PC-9 (cell line): ENCODE results near the gene HBG1. TPM values are rescaled to one million over a fixed set of nuclear protein-coding genes. Genes with fewer than 3 reads are reported as not detected.
A peak's percentile ranks its signal among the peaks of the same experiment; 100 is the strongest.

Experiments used
- BruUV-seq: library from RNA; stranded (reverse); fragments of 400-500 nt; replicated peaks from 2 replicates; lab custom pipeline; 2021; lab: Mats Ljungman, UMichigan
- CTCF ChIA-PET: fragments of 300-600 bp; sonication (Branson Sonifier 250); formaldehyde crosslinking; loops from one replicate; lab custom pipeline; 2022; ENCODE audit warnings: antibody characterized with exemption; lab: Charles Lee
- POLR2A ChIA-PET: fragments of 300-600 bp; sonication (Branson Sonifier 250); formaldehyde crosslinking; loops from one replicate; lab custom pipeline; 2022; ENCODE audit warnings: antibody characterized with exemption; ENCODE audit not compliant: unreplicated experiment; lab: Charles Lee
- DNase-seq, 2 experiments: peaks; one replicate each; pipeline versions ENCODE4 v3.0.0 to v3.0.0-alpha.2; 2015 to 2022; ENCODE audit warnings: mixed read lengths in 1 of 2
- H2AFZ ChIP-seq: fragments of 200-600 bp; sonication (generic); 2 replicates; pipeline ENCODE4 v1.8.1; 2017; ENCODE audit warnings: antibody characterized with exemption
- H3F3A ChIP-seq: fragments of 200-600 bp; sonication (generic); 2 replicates; pipeline ENCODE4 v1.8.1; 2017; ENCODE audit warnings: antibody characterized with exemption, mild to moderate bottlenecking, low read depth; ENCODE audit not compliant: insufficient read depth
- H3K27ac ChIP-seq: fragments of 200-600 bp; sonication (generic); 2 replicates; pipeline ENCODE4 v1.6.1; 2016; ENCODE audit warnings: mixed run types
- H3K27me3 ChIP-seq: fragments of 200-600 bp; sonication (generic); 2 replicates; pipeline ENCODE4 v1.6.1; 2016; ENCODE audit warnings: low read depth, mixed run types; ENCODE audit not compliant: insufficient read depth
- H3K36me3 ChIP-seq: fragments of 200-600 bp; sonication (generic); 2 replicates; pipeline ENCODE4 v1.6.1; 2016; ENCODE audit warnings: low read depth, mixed run types
- H3K4me1 ChIP-seq: fragments of 200-600 bp; sonication (generic); replicated peaks from 2 replicates; pipeline ENCODE4 v1.6.1; 2016; ENCODE audit warnings: mixed run types; ENCODE audit not compliant: insufficient read depth
- H3K4me2 ChIP-seq: fragments of 200-600 bp; sonication (generic); 2 replicates; pipeline ENCODE4 v1.6.1; 2017; ENCODE audit warnings: mixed run types
- H3K4me3 ChIP-seq: fragments of 200-600 bp; sonication (generic); 2 replicates; pipeline ENCODE4 v1.6.1; 2016; ENCODE audit warnings: mixed run types
- H3K79me2 ChIP-seq: fragments of 200-600 bp; sonication (generic); 2 replicates; pipeline ENCODE4 v1.6.1; 2017; ENCODE audit warnings: low read depth, mixed run types
- H3K9me2 ChIP-seq: fragments of 200-600 bp; sonication (generic); 2 replicates; pipeline ENCODE4 v1.8.1; 2017; ENCODE audit warnings: mild to moderate bottlenecking; ENCODE audit not compliant: insufficient read depth
- H3K9me3 ChIP-seq: fragments of 200-600 bp; sonication (generic); 2 replicates; pipeline ENCODE4 v1.8.1; 2016; ENCODE audit warnings: low read depth; ENCODE audit not compliant: insufficient read depth
- H4K20me1 ChIP-seq: fragments of 200-600 bp; sonication (generic); 2 replicates; pipeline ENCODE4 v1.8.1; 2017; ENCODE audit not compliant: insufficient read depth
- CTCF ChIP-seq: fragments of 200-600 bp; sonication (generic); conservative IDR thresholded peaks from 2 replicates; pipeline ENCODE4 v1.6.1; 2017; ENCODE audit warnings: mixed run types, antibody characterized with exemption, mild to moderate bottlenecking, moderate library complexity
- EZH2 ChIP-seq: fragments of 200-600 bp; sonication (generic); IDR thresholded peaks from 2 replicates; pipeline ENCODE4 v1.8.0; 2017; ENCODE audit warnings: antibody characterized with exemption, low read depth
- intact Hi-C: fragments of 100-400 bp; cut with micrococcal nuclease; formaldehyde crosslinking; loops from one replicate; pipeline ENCODE4 v1.10.0; 2022; ENCODE audit not compliant: unreplicated experiment
- total RNA-seq: library from RNA; stranded (reverse); gene quantifications from 2 replicates; pipeline ENCODE4 v1.2.3, GENCODE V29; 2021

HBG1 gene
- total RNA-seq, 1 experiment from 2014 or later: not detected

GRCh38 chr11:5293028-5293427 is 43.4 kb upstream of the HBG1 start:
- no peaks in the 10 kb centered on the region for H3K79me2 ChIP-seq
- intact Hi-C loops: no loop called here
- no peaks in the 10 kb centered on the region for H3K9me3 ChIP-seq
- DNase-seq: no peak
- TF ChIP-seq EZH2: no peak
- TF ChIP-seq CTCF: no peak
- H3K4me1 ChIP-seq: no peaks in the 10 kb centered on the region
- CTCF ChIA-PET: no interaction called here
- POLR2A ChIA-PET: no interaction called here
- no TSS peak for BruUV-seq
- H3K4me3 ChIP-seq: no peak overlapping the region
- H3K36me3 ChIP-seq: no peaks in the 10 kb centered on the region
- H3K27ac ChIP-seq: no peak overlapping the region
- no peak overlapping the region for H2AFZ ChIP-seq
- H3K4me2 ChIP-seq: no peak overlapping the region
- H3F3A ChIP-seq: no peaks in the 10 kb centered on the region
- no peaks in the 10 kb centered on the region for H3K9me2 ChIP-seq
- no peaks in the 10 kb centered on the region for H4K20me1 ChIP-seq
- H3K27me3 ChIP-seq: no peaks in the 10 kb centered on the region

- CTCF ChIA-PET: no interaction called here
- TF ChIP-seq CTCF: peak; percentile 58
- no peak for TF ChIP-seq EZH2
These were observed 41.7 kb upstream of the HBG1 start for GRCh38 chr11:5291207-5291838.

GRCh38 chr11:5290106-5290505 is 40.4 kb upstream of the HBG1 start:
- intact Hi-C loops: loop anchor here (2.0 kb wide), 1 partner anchor 165 kb away; no protein-coding TSS in a partner anchor
- ChIA-PET CTCF (no interaction called here), POLR2A (no interaction called here)

More at GRCh38 chr11:5291207-5291838, 41.7 kb upstream of the HBG1 start:
- no peak for DNase-seq
- no peaks in the 10 kb centered on the region for H4K20me1 ChIP-seq
- POLR2A ChIA-PET: interaction anchor here (0.6 kb wide), 1 partner anchor 755 kb away, joined by 6 read pairs; no protein-coding TSS in a partner anchor
- no peaks in the 10 kb centered on the region for H3K4me1 ChIP-seq
- no peak overlapping the region for H2AFZ ChIP-seq
- no peaks in the 10 kb centered on the region for H3K9me2 ChIP-seq
- no peaks in the 10 kb centered on the region for H3K27me3 ChIP-seq
- no TSS peak for BruUV-seq
- H3K36me3 ChIP-seq: no peaks in the 10 kb centered on the region
- H3F3A ChIP-seq: no peaks in the 10 kb centered on the region
- intact Hi-C loops: loop anchor here (1.0 to 2.0 kb wide), 2 partner anchors 86 to 167 kb away; no protein-coding TSS in a partner anchor
- H3K79me2 ChIP-seq: no peaks in the 10 kb centered on the region
- H3K27ac ChIP-seq: no peak overlapping the region
- H3K9me3 ChIP-seq: no peaks in the 10 kb centered on the region
- H3K4me2 ChIP-seq: no peak overlapping the region
- no peak overlapping the region for H3K4me3 ChIP-seq

More at GRCh38 chr11:5290106-5290505, 40.4 kb upstream of the HBG1 start:
- Histone ChIP-seq H3F3A (no peaks in the 10 kb centered on the region), H3K4me3 (no peak overlapping the region), H3K9me2 (no peaks in the 10 kb centered on the region), H3K4me1 (no peaks in the 10 kb centered on the region), H2AFZ (no peak overlapping the region), H4K20me1 (no peaks in the 10 kb centered on the region), H3K27ac (no peak overlapping the region), H3K9me3 (no peaks in the 10 kb centered on the region), H3K36me3 (no peaks in the 10 kb centered on the region), H3K27me3 (no peaks in the 10 kb centered on the region), H3K4me2 (no peak overlapping the region), H3K79me2 (no peaks in the 10 kb centered on the region)
- TF ChIP-seq CTCF: no peak
- TF ChIP-seq EZH2: no peak
- DNase-seq: no peak
- no TSS peak for BruUV-seq
